Fibroblast of lung (primary cell): ENCODE measurements around the gene NAPG. TPM values are rescaled to one million over a fixed set of nuclear protein-coding genes. Genes with fewer than 3 reads are reported as not detected.

ENCODE experiments used
- DNase-seq, 2 donors: peaks; one replicate each; pipeline versions ENCODE4 v3.0.0 to v3.0.0-alpha.2; 2010; ENCODE audit warnings: low read depth in 2 of 2
- H2AFZ ChIP-seq: 2 replicates; pipeline ENCODE4 v1.5.1; 2012; ENCODE audit warnings: low read length, control low read depth, inconsistent platforms
- H3K27ac ChIP-seq: 2 replicates; pipeline ENCODE4 v1.5.1; 2011; ENCODE audit warnings: low read length, control low read depth; ENCODE audit not compliant: insufficient read depth
- H3K27me3 ChIP-seq: 2 replicates; pipeline ENCODE4 v1.5.1; 2011; ENCODE audit warnings: mild to moderate bottlenecking, low read length; ENCODE audit not compliant: control insufficient read depth, insufficient read depth
- H3K36me3 ChIP-seq: 2 replicates; pipeline ENCODE4 v1.5.1; 2011; ENCODE audit warnings: low read length; ENCODE audit not compliant: control insufficient read depth, insufficient read depth
- H3K4me1 ChIP-seq: 2 replicates; pipeline ENCODE4 v1.5.1; 2011; ENCODE audit warnings: low read length; ENCODE audit not compliant: control insufficient read depth, insufficient read depth; ENCODE audit errors: extremely low read depth
- H3K4me2 ChIP-seq: 2 replicates; pipeline ENCODE4 v1.5.1; 2011; ENCODE audit warnings: low read length, control low read depth; ENCODE audit not compliant: insufficient read depth; ENCODE audit errors: extremely low read depth
- H3K4me3 ChIP-seq, 4 experiments: fragments of 200-600 bp in 1 of 4; sonication (generic) in 1 of 4; replicated peaks in 1 of 4; 2 replicates each; pipeline ENCODE4 v1.5.1; 2011 to 2016; ENCODE audit warnings: low read length in 4 of 4, low read depth in 3 of 4, mild to moderate bottlenecking in 3 of 4, control low read depth in 2 of 4, inconsistent platforms in 1 of 4, mixed read lengths in 1 of 4; ENCODE audit not compliant: insufficient read depth in 1 of 4; ENCODE audit errors: control extremely low read depth in 1 of 4
- H3K79me2 ChIP-seq: 2 replicates; pipeline ENCODE4 v1.5.1; 2012; ENCODE audit warnings: mild to moderate bottlenecking, low read length, inconsistent platforms; ENCODE audit not compliant: control insufficient read depth, insufficient read depth
- H3K9ac ChIP-seq: 2 replicates; pipeline ENCODE4 v1.5.1; 2011; ENCODE audit warnings: mild to moderate bottlenecking, low read length, control low read depth; ENCODE audit not compliant: insufficient read depth
- H3K9me3 ChIP-seq: 2 replicates; pipeline ENCODE4 v1.5.1; 2012; ENCODE audit warnings: low read depth, low read length; ENCODE audit not compliant: control insufficient read depth, insufficient read depth
- H4K20me1 ChIP-seq: 2 replicates; pipeline ENCODE4 v1.5.1; 2011; ENCODE audit warnings: low read length; ENCODE audit not compliant: control insufficient read depth, insufficient read depth; ENCODE audit errors: extremely low read depth
- CTCF ChIP-seq, 2 donors: IDR thresholded peaks in 1 of 2; conservative IDR thresholded peaks in 1 of 2; 1 replicate in 1 of 2; 2 replicates in 1 of 2; pipeline ENCODE4 v1.5.1; 2011 to 2012; ENCODE audit warnings: low read length in 2 of 2, control low read depth in 1 of 2, inconsistent platforms in 1 of 2, low read depth in 1 of 2, mild to moderate bottlenecking in 1 of 2
- EZH2 ChIP-seq: IDR thresholded peaks from 2 replicates; pipeline ENCODE4 v1.5.1; 2012; ENCODE audit warnings: low read length, control low read depth, mild to moderate bottlenecking; ENCODE audit errors: missing control alignments
- polyA plus RNA-seq, 2 donors: library from polyadenylated mRNA; depleted of rRNA in 1 of 2; stranded (reverse) in 1 of 2; unstranded in 1 of 2; fragments of >200 nt; gene quantifications; 2 replicates each; pipeline ENCODE4 v1.2.1, GENCODE V29; 2011 to 2012; ENCODE audit warnings: missing spikeins in 1 of 2
- total RNA-seq: library from RNA; depleted of rRNA; stranded (reverse); fragments of >200 nt; gene quantifications from 2 replicates; pipeline ENCODE4 v1.2.1, GENCODE V29; 2014

NAPG gene
- total and polyA plus RNA-seq, 2 donors (not counting 1 experiment from before 2014, with no cell fraction given) = 23.1 to 33.7 TPM

GRCh38 chr18:10482985-10483949 is 42.6 kb upstream of the NAPG start:
- Histone ChIP-seq H3K4me3 (no peak overlapping the region), H3K79me2 (no peaks in the 10 kb centered on the region), H3K4me2 (no peak overlapping the region), H3K36me3 (no peaks in the 10 kb centered on the region), H4K20me1 (no peaks in the 10 kb centered on the region), H3K4me1 (no peaks in the 10 kb centered on the region), H2AFZ (no peak overlapping the region), H3K9me3 (no peaks in the 10 kb centered on the region), H3K27me3 (no peaks in the 10 kb centered on the region), H3K27ac (no peak overlapping the region), H3K9ac (no peak overlapping the region)
- no peak for TF ChIP-seq CTCF (conservative IDR thresholded peaks at IDR 0.05 in 1 of 2, IDR thresholded peaks at IDR 0.05 in 1 of 2; ENCODE audit: low read depth in 1 of 2, low read length in 2 of 2)
- no peak for TF ChIP-seq EZH2
- no peak for DNase-seq

- H3K9me3 ChIP-seq = no peaks in the 10 kb centered on the region
- no peak overlapping the region for H3K9ac ChIP-seq
- H3K79me2 ChIP-seq = no peaks in the 10 kb centered on the region
- no peaks in the 10 kb centered on the region for H4K20me1 ChIP-seq
- no peak overlapping the region for H2AFZ ChIP-seq
- H3K36me3 ChIP-seq = no peaks in the 10 kb centered on the region
- no peak overlapping the region for H3K4me3 ChIP-seq
- H3K27me3 ChIP-seq = no peaks in the 10 kb centered on the region
- no peak overlapping the region for H3K4me2 ChIP-seq
- H3K27ac ChIP-seq = no peak overlapping the region
- DNase-seq = no peak
- no peaks in the 10 kb centered on the region for H3K4me1 ChIP-seq
- TF ChIP-seq EZH2 (no peak), CTCF (conservative IDR thresholded peaks at IDR 0.05 in 1 of 2, IDR thresholded peaks at IDR 0.05 in 1 of 2; ENCODE audit: low read depth in 1 of 2, low read length in 2 of 2) (no peak)
Measured at GRCh38 chr18:10485475-10485874, 40.4 kb upstream of the NAPG start.

- Histone ChIP-seq H3K27me3 (no peaks in the 10 kb centered on the region), H3K4me2 (no peak overlapping the region), H3K36me3 (no peaks in the 10 kb centered on the region), H3K4me1 (no peaks in the 10 kb centered on the region), H3K4me3 (no peak overlapping the region), H4K20me1 (no peaks in the 10 kb centered on the region), H3K27ac (no peak overlapping the region), H3K79me2 (no peaks in the 10 kb centered on the region), H3K9ac (no peak overlapping the region), H3K9me3 (no peaks in the 10 kb centered on the region), H2AFZ (no peak overlapping the region)
- DNase-seq = no peak
- no peak for TF ChIP-seq CTCF (conservative IDR thresholded peaks at IDR 0.05 in 1 of 2, IDR thresholded peaks at IDR 0.05 in 1 of 2; ENCODE audit: low read depth in 1 of 2, low read length in 2 of 2)
- no peak for TF ChIP-seq EZH2
Measured at GRCh38 chr18:10486362-10486761, 39.5 kb upstream of the NAPG start.
